BLaER1 treated with 17β-estradiol and CSF1 and Interleukin-3, amounts not matched to agents 10 nM and 100 nM (cell line): ENCODE data around the gene BEAN1.
"Not testable (repeated sequence)": the region's sequence is repeated elsewhere in the genome, so short reads cannot be mapped to it uniquely, and the experiment has no call there.

Source experiments
- H3K27ac ChIP-seq, 11 experiments: shearing (Covaris generic); formaldehyde crosslinking; 2 replicates each; pipeline ENCODE4 v1.8.1; 2022
- H3K27me3 ChIP-seq, 11 experiments: shearing (Covaris generic); formaldehyde crosslinking; 2 replicates each; pipeline ENCODE4 v1.8.1; 2022
- H3K36me3 ChIP-seq, 11 experiments: shearing (Covaris generic); formaldehyde crosslinking; 2 replicates each; pipeline ENCODE4 v1.8.1; 2022
- H3K4me1 ChIP-seq, 10 experiments: shearing (Covaris generic); formaldehyde crosslinking; 2 replicates each; pipeline ENCODE4 v1.8.1; 2022
- H3K4me2 ChIP-seq, 11 experiments: shearing (Covaris generic); formaldehyde crosslinking; 2 replicates each; pipeline ENCODE4 v1.8.1; 2022
- H3K4me3 ChIP-seq, 10 experiments: shearing (Covaris generic); formaldehyde crosslinking; 2 replicates each; pipeline ENCODE4 v1.8.1; 2022
- H3K9ac ChIP-seq, 11 experiments: shearing (Covaris generic); formaldehyde crosslinking; 2 replicates each; pipeline ENCODE4 v1.8.1; 2022
- H3K9me3 ChIP-seq, 11 experiments: shearing (Covaris generic); formaldehyde crosslinking; replicated peaks in 1 of 11; 2 replicates each; pipeline ENCODE4 v1.8.1; 2022
- H4K20me1 ChIP-seq, 11 experiments: shearing (Covaris generic); formaldehyde crosslinking; 2 replicates each; pipeline ENCODE4 v1.8.1; 2022
- Cebpa-rat ChIP-seq, 11 experiments: shearing (Covaris generic); IDR thresholded peaks; 2 replicates each; pipeline ENCODE4 v1.8.1; 2022

Gene BEAN1

GRCh38 chr16:66454751-66455150 is 27.7 kb downstream of the BEAN1 start:
- no peaks in the 10 kb centered on the region for H3K36me3 ChIP-seq
- H3K4me3 ChIP-seq = no peak overlapping the region
- no peaks in the 10 kb centered on the region for H3K4me1 ChIP-seq
- H3K4me2 ChIP-seq = no peak overlapping the region
- H3K9me3 ChIP-seq = no peaks in the 10 kb centered on the region
- no peaks in the 10 kb centered on the region for H4K20me1 ChIP-seq
- no peak overlapping the region for H3K27ac ChIP-seq
- H3K27me3 ChIP-seq = no peaks in the 10 kb centered on the region
- TF ChIP-seq Cebpa-rat (IDR thresholded peaks at IDR 0.05) = no peak
- H3K9ac ChIP-seq = no peak overlapping the region

- no peaks in the 10 kb centered on the region for H3K9me3 ChIP-seq
- H3K4me1 ChIP-seq = no peaks in the 10 kb centered on the region
- H4K20me1 ChIP-seq = no peaks in the 10 kb centered on the region
- H3K27ac ChIP-seq = no peak overlapping the region
- H3K4me3 ChIP-seq = no peak overlapping the region
- no peaks in the 10 kb centered on the region for H3K27me3 ChIP-seq
- no peak overlapping the region for H3K4me2 ChIP-seq
- H3K36me3 ChIP-seq = no peaks in the 10 kb centered on the region
- TF ChIP-seq Cebpa-rat (IDR thresholded peaks at IDR 0.05) = no peak
- no peak overlapping the region for H3K9ac ChIP-seq
Measured at GRCh38 chr16:66455970-66456369, 28.9 kb downstream of the BEAN1 start.

- Histone ChIP-seq H3K27me3 (no peaks in the 10 kb centered on the region), H3K9ac (no peak overlapping the region), H3K36me3 (no peaks in the 10 kb centered on the region), H3K4me3 (no peak overlapping the region), H4K20me1 (no peaks in the 10 kb centered on the region), H3K4me1 (no peaks in the 10 kb centered on the region), H3K9me3 (no peaks in the 10 kb centered on the region), H3K4me2 (no peak overlapping the region), H3K27ac (no peak overlapping the region)
- no peak for TF ChIP-seq Cebpa-rat (IDR thresholded peaks at IDR 0.05)
Measured at GRCh38 chr16:66457888-66458287, 30.8 kb downstream of the BEAN1 start.

- H4K20me1 ChIP-seq = no peaks in the 10 kb centered on the region
- H3K36me3 ChIP-seq = no peaks in the 10 kb centered on the region
- H3K4me1 ChIP-seq = no peaks in the 10 kb centered on the region
- no peaks in the 10 kb centered on the region for H3K9me3 ChIP-seq
- no peak overlapping the region for H3K27ac ChIP-seq
- no peaks in the 10 kb centered on the region for H3K27me3 ChIP-seq
- H3K4me2 ChIP-seq = no peak overlapping the region
- H3K9ac ChIP-seq = no peak overlapping the region
- TF ChIP-seq Cebpa-rat (IDR thresholded peaks at IDR 0.05) = no peak
- H3K4me3 ChIP-seq = no peak overlapping the region
Measured at GRCh38 chr16:66458292-66458691, 31.2 kb downstream of the BEAN1 start.

GRCh38 chr16:66458853-66459252 is 31.8 kb downstream of the BEAN1 start:
- no peak for TF ChIP-seq Cebpa-rat (IDR thresholded peaks at IDR 0.05)
- H4K20me1 ChIP-seq = no peaks in the 10 kb centered on the region
- no peaks in the 10 kb centered on the region for H3K36me3 ChIP-seq
- peaks cover 0 to 3% (median 0%) of the 10 kb centered on the region in 11 experiments; a peak in 7 of 22 replicates for H3K27me3 ChIP-seq
- H3K27ac ChIP-seq = no peak overlapping the region
- no peak overlapping the region for H3K4me2 ChIP-seq
- no peak overlapping the region for H3K4me3 ChIP-seq
- H3K9me3 ChIP-seq = no peaks in the 10 kb centered on the region
- H3K4me1 ChIP-seq = peaks cover 0 to 4% (median under 1%) of the 10 kb centered on the region in 10 experiments; a peak in 9 of 20 replicates
- H3K9ac ChIP-seq = no peak overlapping the region

GRCh38 chr16:66459878-66460277 is 32.8 kb downstream of the BEAN1 start:
- Histone ChIP-seq H3K27ac (no peak overlapping the region), H3K4me1 (peaks cover 0 to 10% (median 7%) of the 10 kb centered on the region in 10 experiments; a peak in 10 of 20 replicates), H3K9me3 (no peaks in the 10 kb centered on the region), H4K20me1 (no peaks in the 10 kb centered on the region), H3K9ac (no peak overlapping the region), H3K36me3 (no peaks in the 10 kb centered on the region), H3K4me2 (no peak overlapping the region), H3K4me3 (no peak overlapping the region), H3K27me3 (peaks cover 0 to 10% (median 0%) of the 10 kb centered on the region in 11 experiments; a peak in 8 of 22 replicates)
- no peak for TF ChIP-seq Cebpa-rat (IDR thresholded peaks at IDR 0.05)

- no peaks in the 10 kb centered on the region for H3K36me3 ChIP-seq
- no peak overlapping the region for H3K4me2 ChIP-seq
- no peaks in the 10 kb centered on the region for H3K9me3 ChIP-seq
- H3K4me3 ChIP-seq = no peak overlapping the region
- peaks cover 0 to 10% (median 7%) of the 10 kb centered on the region in 10 experiments; a peak in 10 of 20 replicates for H3K4me1 ChIP-seq
- no peaks in the 10 kb centered on the region for H4K20me1 ChIP-seq
- peaks cover 0 to 10% (median 0%) of the 10 kb centered on the region in 11 experiments; a peak in 8 of 22 replicates for H3K27me3 ChIP-seq
- no peak overlapping the region for H3K27ac ChIP-seq
- H3K9ac ChIP-seq = no peak overlapping the region
- TF ChIP-seq Cebpa-rat (IDR thresholded peaks at IDR 0.05) = no peak
Measured at GRCh38 chr16:66460703-66461102, 33.6 kb downstream of the BEAN1 start.

- Histone ChIP-seq H4K20me1 (no peaks in the 10 kb centered on the region), H3K36me3 (no peaks in the 10 kb centered on the region), H3K27ac (no peak overlapping the region), H3K9me3 (peaks cover 0 to 19% (median 10%) of the 10 kb centered on the region in 11 experiments; a peak in 16 of 22 replicates), H3K9ac (no peak overlapping the region), H3K4me2 (no peak overlapping the region), H3K27me3 (peaks cover 0 to 10% (median 0%) of the 10 kb centered on the region in 11 experiments; a peak in 8 of 22 replicates), H3K4me3 (no peak overlapping the region), H3K4me1 (peaks cover 0 to 10% (median 7%) of the 10 kb centered on the region in 10 experiments; a peak in 10 of 20 replicates)
- TF ChIP-seq Cebpa-rat (IDR thresholded peaks at IDR 0.05) = no peak
Measured at GRCh38 chr16:66462912-66463311, 35.8 kb downstream of the BEAN1 start.

- not testable (repeated sequence) for H3K27me3 ChIP-seq, H3K4me2 ChIP-seq, H3K4me3 ChIP-seq, H3K9ac ChIP-seq, H3K36me3 ChIP-seq, H3K27ac ChIP-seq, H4K20me1 ChIP-seq
- peaks cover 0 to 19% (median 10%) of the 10 kb centered on the region in 11 experiments; a peak in 16 of 22 replicates for H3K9me3 ChIP-seq
- H3K4me1 ChIP-seq = peaks cover 0 to 10% (median 7%) of the 10 kb centered on the region in 10 experiments; a peak in 10 of 20 replicates
Measured at GRCh38 chr16:66465946-66466345, 38.9 kb downstream of the BEAN1 start.

- not testable (repeated sequence) for H3K4me3 ChIP-seq, H3K9ac ChIP-seq, H3K4me2 ChIP-seq, H3K36me3 ChIP-seq, H4K20me1 ChIP-seq, H3K27me3 ChIP-seq, H3K27ac ChIP-seq
- H3K9me3 ChIP-seq = peaks cover 0 to 19% (median 10%) of the 10 kb centered on the region in 11 experiments; a peak in 16 of 22 replicates
- peaks cover 0 to 10% (median 7%) of the 10 kb centered on the region in 10 experiments; a peak in 10 of 20 replicates for H3K4me1 ChIP-seq
Measured at GRCh38 chr16:66466636-66467035, 39.5 kb downstream of the BEAN1 start.
